ENCODE measurements around the gene RPL13. TPM values are rescaled to one million over a fixed set of nuclear protein-coding genes. Genes with fewer than 3 reads are reported as not detected.
A peak's percentile ranks its signal among the peaks of the same experiment; 100 is the strongest.

The RPL13 gene
- total and polyA plus RNA-seq, 2 of the 8 experiments (the other 6 are each of a cell fraction or from before 2014, with no cell fraction given): 2,162 to 7,384 TPM

DNA sequence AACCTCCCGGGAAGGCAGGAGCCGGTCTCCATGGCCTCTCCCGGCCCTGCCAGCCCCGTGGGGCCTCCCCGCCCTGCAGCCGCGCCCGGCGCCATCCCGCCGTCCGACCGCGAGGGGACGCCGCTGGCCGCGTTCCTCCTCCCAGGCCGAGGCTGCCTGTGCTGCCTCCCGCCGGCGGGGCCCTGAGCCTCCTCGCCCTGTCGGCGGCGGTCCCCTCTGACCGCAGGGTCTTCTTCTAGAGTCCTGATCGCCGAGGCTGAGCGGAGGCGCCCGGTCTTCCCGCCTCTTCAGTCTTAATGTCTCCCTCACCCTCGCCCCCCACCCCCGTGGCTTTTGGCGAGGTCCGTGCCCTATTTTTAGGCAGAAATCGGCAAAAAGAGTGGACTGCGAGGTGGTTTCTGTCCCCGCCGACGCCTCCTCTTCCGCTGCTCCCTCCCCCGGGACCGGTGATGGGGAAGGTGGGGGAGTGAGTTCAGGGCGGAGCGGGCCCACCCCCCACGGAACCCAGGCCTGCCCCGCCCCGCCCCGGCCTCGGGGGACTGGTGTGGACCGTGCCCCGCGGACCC, 14.3 kb downstream of the RPL13 start (continued):
- peak; percentile 74; the same call in 1 of the 2 replicates for TF ChIP-seq GABPA (IDR thresholded peaks at IDR 0.05; ENCODE audit: borderline replicate concordance, insufficient read depth, low read length)
- no peak for TF ChIP-seq SP2 (IDR thresholded peaks at IDR 0.05; ENCODE audit: low read length)
- no peak for TF ChIP-seq SUZ12 (IDR thresholded peaks at IDR 0.05; ENCODE audit: low read length)
- TF ChIP-seq JUND (IDR thresholded peaks at IDR 0.05; ENCODE audit: low read length): no peak
- TF ChIP-seq SP1 (IDR thresholded peaks at IDR 0.05; ENCODE audit: low read depth, low read length): no peak
- 0 out of 4 replicates have a peak, but pooled peaks have one; percentile 10 to 59 for TF ChIP-seq SIN3A (conservative IDR thresholded peaks at IDR 0.05 in 1 of 2, IDR thresholded peaks at IDR 0.05 in 1 of 2; ENCODE audit: low read depth in 1 of 2, low read length in 2 of 2)
- 0 out of 2 replicates have a peak, but pooled peaks have one; percentile 30 for TF ChIP-seq EGR1 (IDR thresholded peaks at IDR 0.05; ENCODE audit: borderline replicate concordance, low read depth, low read length)
- TF ChIP-seq SRF (IDR thresholded peaks at IDR 0.05; ENCODE audit: low read depth, low read length): no peak
- TF ChIP-seq RFX5 (IDR thresholded peaks at IDR 0.05; ENCODE audit: borderline replicate concordance, low read depth, low read length): no peak
- TF ChIP-seq YY1 (IDR thresholded peaks at IDR 0.05; ENCODE audit: low read depth, low read length): peak; percentile 74; the same call in 1 of the 2 replicates
- TF ChIP-seq EP300 (IDR thresholded peaks at IDR 0.05; ENCODE audit: borderline replicate concordance in 1 of 2, low read depth in 2 of 2, low read length in 2 of 2): no peak
- TF ChIP-seq, protein P1, sequence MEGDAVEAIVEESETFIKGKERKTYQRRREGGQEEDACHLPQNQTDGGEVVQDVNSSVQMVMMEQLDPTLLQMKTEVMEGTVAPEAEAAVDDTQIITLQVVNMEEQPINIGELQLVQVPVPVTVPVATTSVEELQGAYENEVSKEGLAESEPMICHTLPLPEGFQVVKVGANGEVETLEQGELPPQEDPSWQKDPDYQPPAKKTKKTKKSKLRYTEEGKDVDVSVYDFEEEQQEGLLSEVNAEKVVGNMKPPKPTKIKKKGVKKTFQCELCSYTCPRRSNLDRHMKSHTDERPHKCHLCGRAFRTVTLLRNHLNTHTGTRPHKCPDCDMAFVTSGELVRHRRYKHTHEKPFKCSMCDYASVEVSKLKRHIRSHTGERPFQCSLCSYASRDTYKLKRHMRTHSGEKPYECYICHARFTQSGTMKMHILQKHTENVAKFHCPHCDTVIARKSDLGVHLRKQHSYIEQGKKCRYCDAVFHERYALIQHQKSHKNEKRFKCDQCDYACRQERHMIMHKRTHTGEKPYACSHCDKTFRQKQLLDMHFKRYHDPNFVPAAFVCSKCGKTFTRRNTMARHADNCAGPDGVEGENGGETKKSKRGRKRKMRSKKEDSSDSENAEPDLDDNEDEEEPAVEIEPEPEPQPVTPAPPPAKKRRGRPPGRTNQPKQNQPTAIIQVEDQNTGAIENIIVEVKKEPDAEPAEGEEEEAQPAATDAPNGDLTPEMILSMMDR (IDR thresholded peaks at IDR 0.05; ENCODE audit: control extremely low read depth in 1 of 3, insufficient read depth in 1 of 3, low read depth in 1 of 3, low read length in 3 of 3): peak; percentile 84 to 97 (median 96)
- no peak for TF ChIP-seq BRCA1 (IDR thresholded peaks at IDR 0.05; ENCODE audit: low read depth, low read length)
- peak; percentile 49 for TF ChIP-seq RNF2 (IDR thresholded peaks at IDR 0.05; ENCODE audit: borderline replicate concordance, low read depth, low read length, missing control alignments, poor library complexity, severe bottlenecking)
- TF ChIP-seq BACH1 (IDR thresholded peaks at IDR 0.05; ENCODE audit: low read length): no peak
- TF ChIP-seq, protein P2, sequence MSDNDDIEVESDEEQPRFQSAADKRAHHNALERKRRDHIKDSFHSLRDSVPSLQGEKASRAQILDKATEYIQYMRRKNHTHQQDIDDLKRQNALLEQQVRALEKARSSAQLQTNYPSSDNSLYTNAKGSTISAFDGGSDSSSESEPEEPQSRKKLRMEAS (IDR thresholded peaks at IDR 0.05): peak; percentile 35; the same call in 1 of the 2 replicates
- no peak for TF ChIP-seq KDM5A (IDR thresholded peaks at IDR 0.05; ENCODE audit: low read length)
- TF ChIP-seq ZNF274 (IDR thresholded peaks at IDR 0.05; ENCODE audit: borderline replicate concordance, extremely low read depth, low read length): no peak
- peak; percentile 29 for TF ChIP-seq TAF7 (optimal IDR thresholded peaks at IDR 0.05; ENCODE audit: borderline replicate concordance, low read depth, low read length)
- TF ChIP-seq POU5F1 (IDR thresholded peaks at IDR 0.05; ENCODE audit: low read depth, low read length): no peak
- TF ChIP-seq CBX8 (IDR thresholded peaks at IDR 0.05; ENCODE audit: borderline replicate concordance, low read depth, low read length): no peak
- no peak for TF ChIP-seq SIRT6 (IDR thresholded peaks at IDR 0.05; ENCODE audit: low read length)

All from H1 (cell line).